ENCODE data around the gene USP51.
"Not testable (repeated sequence)": the region's sequence is repeated elsewhere in the genome, so short reads cannot be mapped to it uniquely, and the experiment has no call there.

Gene USP51

GRCh38 chrX:55465108-55465507 lies 24.5 kb downstream of the USP51 start:
- not testable (repeated sequence) for DNase-seq (ENCODE audit: low read depth, low spot score)

GRCh38 chrX:55464050-55464449 lies 25.6 kb downstream of the USP51 start:
- not testable (repeated sequence) for DNase-seq (ENCODE audit: low read depth, low spot score)

DNA sequence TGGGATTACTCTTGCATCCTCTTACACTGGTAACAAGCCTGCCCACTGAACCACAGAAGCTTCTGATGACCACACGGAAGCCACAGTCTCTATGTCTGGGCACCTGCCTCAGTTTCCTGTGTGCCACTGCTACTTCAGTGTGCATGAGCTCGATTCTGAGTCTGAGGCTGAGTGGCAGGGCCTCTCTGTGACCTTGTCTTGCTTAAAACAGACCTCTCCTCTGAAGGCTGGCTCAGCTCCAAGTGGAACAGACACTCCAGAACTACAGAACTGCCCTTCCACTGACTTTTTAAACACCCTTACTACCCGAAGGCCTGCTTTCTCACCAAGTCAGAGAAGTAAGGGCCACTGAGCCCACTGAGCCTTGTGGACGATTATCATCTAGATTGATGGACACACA lies 29.7 kb downstream of the USP51 start:
- DNase-seq (ENCODE audit: low read depth, low spot score): not testable (repeated sequence)

DNA sequence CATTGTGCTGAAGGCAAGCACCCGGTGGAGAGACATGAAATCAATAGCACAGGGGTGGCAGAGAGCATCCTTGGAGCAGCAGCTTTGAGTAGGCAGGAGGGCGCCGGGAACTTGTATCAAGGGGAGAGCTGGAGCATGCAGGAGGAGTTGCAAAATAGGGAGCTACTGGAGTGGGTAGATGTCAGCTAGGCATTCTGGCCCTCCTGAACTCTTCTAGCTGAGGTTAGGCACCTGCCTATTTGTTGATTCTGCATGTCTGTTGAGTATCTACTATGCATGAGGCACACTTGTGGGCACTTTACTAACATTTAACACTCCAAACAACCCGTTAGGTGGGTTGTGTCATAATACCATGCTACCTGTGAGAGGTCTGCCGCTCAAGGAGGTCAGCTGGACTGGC lies 30.2 kb downstream of the USP51 start:
- not testable (repeated sequence) for DNase-seq (ENCODE audit: low read depth, low spot score)

GRCh38 chrX:55455708-55456107 lies 33.9 kb downstream of the USP51 start:
- not testable (repeated sequence) for DNase-seq (ENCODE audit: low read depth, low spot score)

DNA sequence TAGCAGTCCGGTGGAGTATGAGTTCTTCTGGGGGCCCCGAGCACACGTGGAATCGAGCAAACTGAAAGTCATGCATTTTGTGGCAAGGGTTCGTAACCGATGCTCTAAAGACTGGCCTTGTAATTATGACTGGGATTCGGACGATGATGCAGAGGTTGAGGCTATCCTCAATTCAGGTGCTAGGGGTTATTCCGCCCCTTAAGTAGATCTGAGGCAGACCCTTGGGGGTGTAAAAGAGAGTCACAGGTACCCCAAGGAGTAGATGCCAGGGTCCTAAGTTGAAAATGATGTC lies 36.9 kb downstream of the USP51 start:
- no peak for DNase-seq (ENCODE audit: low read depth, low spot score)

DNA sequence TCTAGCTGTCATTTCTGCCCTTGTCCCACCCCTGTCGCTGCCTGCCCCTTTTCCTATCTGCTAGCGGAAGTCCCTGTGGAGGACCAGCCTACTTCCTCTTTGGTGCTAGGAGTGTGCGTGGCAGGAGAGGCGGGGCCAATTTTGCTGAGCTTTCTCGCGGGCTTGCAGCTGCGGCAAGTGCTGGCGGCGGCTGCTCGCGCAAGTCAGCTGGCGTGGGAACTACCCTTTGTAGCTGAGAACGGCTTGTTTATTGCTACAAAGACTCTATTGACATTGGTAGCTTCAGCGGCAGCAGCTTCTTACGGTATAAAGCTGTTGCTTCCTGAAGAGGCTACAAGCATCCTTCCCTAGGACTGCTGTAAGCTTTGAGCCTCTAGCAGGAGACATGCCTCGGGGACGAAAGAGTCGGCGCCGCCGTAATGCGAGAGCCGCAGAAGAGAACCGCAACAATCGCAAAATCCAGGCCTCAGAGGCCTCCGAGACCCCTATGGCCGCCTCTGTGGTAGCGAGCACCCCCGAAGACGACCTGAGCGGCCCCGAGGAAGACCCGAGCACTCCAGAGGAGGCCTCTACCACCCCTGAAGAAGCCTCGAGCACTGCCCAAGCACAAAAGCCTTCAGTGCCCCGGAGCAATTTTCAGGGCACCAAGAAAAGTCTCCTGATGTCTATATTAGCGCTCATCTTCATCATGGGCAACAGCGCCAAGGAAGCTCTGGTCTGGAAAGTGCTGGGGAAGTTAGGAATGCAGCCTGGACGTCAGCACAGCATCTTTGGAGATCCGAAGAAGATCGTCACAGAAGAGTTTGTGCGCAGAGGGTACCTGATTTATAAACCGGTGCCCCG lies 37.4 kb downstream of the USP51 start, which contains the start of gene MAGEH1:
Gene MAGEH1, plus strand, starts transcription at position 138 of the 843 bp plus-strand sequence. Its CDS starts 248 bp downstream, at position 386.
- peak; percentile 15 for DNase-seq (ENCODE audit: low read depth, low spot score)

DNA sequence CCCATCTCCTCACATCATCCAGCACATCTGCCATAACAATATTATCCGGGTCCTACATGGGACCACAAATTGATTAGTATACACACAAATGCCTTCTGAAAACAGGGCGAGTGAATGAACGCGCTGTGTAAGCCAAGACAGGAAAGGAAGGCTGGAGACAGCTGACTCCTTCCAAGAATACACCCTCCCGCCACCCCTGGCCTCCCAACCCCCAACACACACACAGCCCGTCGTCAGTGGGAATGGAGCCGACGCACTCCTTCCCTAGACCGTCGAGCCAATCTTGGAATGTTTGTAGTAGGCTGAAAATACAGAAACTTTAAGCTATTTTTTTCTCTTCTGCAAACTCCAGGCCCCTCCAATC lies 38.0 kb downstream of the USP51 start:
- no peak for DNase-seq (ENCODE audit: low read depth, low spot score)

DNA sequence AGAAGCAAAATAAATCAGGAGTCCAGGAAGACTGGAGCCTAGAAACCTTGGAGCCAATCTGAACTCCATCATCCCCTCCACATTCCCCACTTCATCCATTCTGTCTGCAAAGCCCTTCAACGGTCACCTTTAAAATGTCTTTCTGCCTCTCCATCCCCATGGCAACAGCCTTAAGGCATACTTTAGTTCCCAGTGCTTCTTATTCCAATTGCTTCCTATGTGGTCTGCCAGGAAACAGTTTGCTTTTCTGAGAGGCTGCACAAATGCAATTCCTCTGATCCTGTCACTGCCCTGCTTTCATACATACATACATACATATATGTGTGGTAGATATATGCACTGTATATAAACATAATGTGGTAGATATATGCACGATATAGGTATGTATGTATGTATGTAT lies 38.5 kb downstream of the USP51 start:
- DNase-seq (ENCODE audit: low read depth, low spot score): no peak

GRCh38 chrX:55450259-55450658 lies 39.4 kb downstream of the USP51 start:
- DNase-seq (ENCODE audit: low read depth, low spot score): no peak

DNA sequence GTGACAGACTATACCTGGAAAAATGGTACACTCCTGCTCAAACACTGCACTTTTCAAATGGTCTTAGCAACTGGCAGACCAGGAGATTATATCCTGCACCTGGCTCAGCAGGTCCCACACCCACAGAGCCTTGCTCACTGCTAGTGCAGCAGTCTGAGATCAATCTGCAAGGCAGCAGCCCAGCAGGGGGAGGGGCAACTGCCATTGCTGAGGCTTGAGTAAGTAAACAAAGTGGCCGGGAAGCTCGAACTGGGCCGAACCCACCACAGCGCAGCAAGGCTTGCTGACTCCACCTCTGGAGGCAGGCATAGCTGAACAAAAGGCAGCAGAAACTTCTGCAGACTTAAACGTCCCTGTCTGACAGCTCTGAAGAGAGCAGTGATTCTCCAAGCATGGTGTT lies 46.2 kb downstream of the USP51 start:
- DNase-seq (ENCODE audit: low read depth, low spot score): not testable (repeated sequence)
